ENCODE measurements around the gene PLA2G5. TPM values are rescaled to one million over a fixed set of nuclear protein-coding genes. Genes with fewer than 3 reads are reported as not detected.

PLA2G5 gene
- total and polyA plus RNA-seq, 8 donors, result 0.12 to 2.0 (median 0.59) TPM; not detected in 1

DNA sequence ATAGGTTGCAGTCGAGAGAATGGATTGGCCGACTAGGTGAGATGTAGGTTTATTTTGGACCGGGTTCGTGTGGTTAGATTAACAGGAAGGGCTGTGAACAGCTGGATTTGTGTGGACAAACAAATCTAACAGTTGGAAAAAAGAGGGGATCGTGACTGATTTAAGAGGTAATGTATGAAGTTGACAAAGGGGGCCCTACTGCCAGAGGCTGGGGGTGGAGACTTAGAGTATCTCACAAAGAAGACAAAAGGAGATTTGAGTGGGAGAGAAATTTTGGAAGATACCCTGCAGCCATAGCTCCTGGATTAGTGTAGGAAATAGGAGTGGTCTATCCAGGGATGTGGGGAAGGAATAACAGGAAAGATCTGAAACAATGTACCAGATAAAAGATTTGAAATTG is 38.8 kb upstream of the PLA2G5 start:
- Histone ChIP-seq H3K4me3 (no peak overlapping the region), H3K27ac (no peak overlapping the region), H3K36me3 (no peaks in the 10 kb centered on the region), H3K9me3 (no peaks in the 10 kb centered on the region), H3K27me3 (no peaks in the 10 kb centered on the region), H3K4me1 (no peaks in the 10 kb centered on the region)
- no peak for TF ChIP-seq CTCF (IDR thresholded peaks at IDR 0.05)
- ATAC-seq, result no peak
- no peak for DNase-seq
- no peak for FAIRE-seq
- WGBS, 2 donors, result 70 to 72% methylated on average over 5 of the region's 5 CpGs
- intact Hi-C loops (cut with DNase I), result no loop called here

- FAIRE-seq, result no peak
- no peak for ATAC-seq
- Histone ChIP-seq H3K27me3 (no peaks in the 10 kb centered on the region), H3K9me3 (no peaks in the 10 kb centered on the region), H3K27ac (no peak overlapping the region), H3K4me3 (no peak overlapping the region), H3K4me1 (no peaks in the 10 kb centered on the region), H3K36me3 (no peaks in the 10 kb centered on the region)
- 64 to 71% methylated on average over 2 of the region's 2 CpGs for WGBS, 2 donors
- intact Hi-C loops (cut with DNase I), result no loop called here
- no peak for TF ChIP-seq CTCF (IDR thresholded peaks at IDR 0.05)
- DNase-seq, result no peak
Measured at GRCh38 chr1:20031836-20032235, 38.2 kb upstream of the PLA2G5 start.

- no peak for TF ChIP-seq CTCF (IDR thresholded peaks at IDR 0.05)
- no peaks in the 10 kb centered on the region for H3K4me1 ChIP-seq
- no peak for ATAC-seq
- H3K27me3 ChIP-seq, result no peaks in the 10 kb centered on the region
- no peaks in the 10 kb centered on the region for H3K36me3 ChIP-seq
- intact Hi-C loops (cut with DNase I), result no loop called here
- H3K27ac ChIP-seq, result no peak overlapping the region
- no peak for FAIRE-seq
- H3K4me3 ChIP-seq, result no peak overlapping the region
- no peak for DNase-seq
- H3K9me3 ChIP-seq, result no peaks in the 10 kb centered on the region
- WGBS, 2 donors, result 96 to 100% methylated on average over 1 of the region's 1 CpG
Measured at GRCh38 chr1:20032425-20032824, 37.6 kb upstream of the PLA2G5 start.

DNA sequence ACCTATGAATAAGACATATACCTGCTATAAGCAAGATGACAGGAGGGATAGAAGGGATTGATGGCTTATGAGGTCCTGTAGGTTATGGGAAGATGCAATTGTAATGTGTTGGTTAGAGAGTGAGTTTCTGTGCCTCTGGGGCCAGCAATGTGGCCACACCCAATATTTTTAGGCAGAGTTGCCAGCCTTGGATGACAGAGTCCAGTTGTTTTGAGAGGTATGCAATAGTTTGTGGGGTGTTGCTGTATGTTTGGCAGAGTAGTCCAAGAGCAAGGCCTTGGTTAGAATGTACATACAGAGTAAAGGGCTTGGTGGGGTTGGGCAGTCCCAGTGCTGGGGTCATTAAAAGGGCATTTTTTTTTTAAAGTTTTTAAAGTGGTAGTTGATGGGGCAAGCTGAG is 36.6 kb upstream of the PLA2G5 start:
- intact Hi-C loops (cut with DNase I), result no loop called here
- DNase-seq (no peak), FAIRE-seq (no peak), ATAC-seq (no peak)
- Histone ChIP-seq H3K27me3 (no peaks in the 10 kb centered on the region), H3K9me3 (no peaks in the 10 kb centered on the region), H3K27ac (no peak overlapping the region), H3K36me3 (no peaks in the 10 kb centered on the region), H3K4me1 (no peaks in the 10 kb centered on the region), H3K4me3 (no peak overlapping the region)
- no peak for TF ChIP-seq CTCF (IDR thresholded peaks at IDR 0.05)

GRCh38 chr1:20035114-20035513 is 34.9 kb upstream of the PLA2G5 start:
- no peak for FAIRE-seq
- no peaks in the 10 kb centered on the region for H3K9me3 ChIP-seq
- no peak overlapping the region for H3K27ac ChIP-seq
- no peaks in the 10 kb centered on the region for H3K27me3 ChIP-seq
- H3K36me3 ChIP-seq, result no peaks in the 10 kb centered on the region
- DNase-seq, result no peak
- intact Hi-C loops (cut with DNase I), result no loop called here
- H3K4me1 ChIP-seq, result no peaks in the 10 kb centered on the region
- no peak for TF ChIP-seq CTCF (IDR thresholded peaks at IDR 0.05)
- ATAC-seq, result no peak
- no peak overlapping the region for H3K4me3 ChIP-seq
- 61 to 73% methylated on average over 5 of the region's 5 CpGs for WGBS, 2 donors

All from pancreas (tissue), 10 donors.